Left lung (tissue), 10 donors: ENCODE measurements around the gene ZFHX3. TPM values are rescaled to one million over a fixed set of nuclear protein-coding genes. Genes with fewer than 3 reads are reported as not detected.

Source experiments
- ATAC-seq: fragments of 200-7000 bp; cut with Tn5 transposase; one replicate; pipeline ENCODE4 v1.9.1; 2020; ENCODE audit warnings: moderate library complexity
- DNase-seq, 4 donors: peaks; one replicate each; pipeline ENCODE4 v3.0.0-alpha.2; 2013 to 2020
- H3K27ac ChIP-seq, 2 donors: fragments of 200-600 bp; sonication (generic) in 1 of 2; one replicate each; pipeline versions ENCODE4 v1.5.0 to v1.8.0; 2020 to 2021
- H3K27me3 ChIP-seq, 2 donors: fragments of 200-600 bp; sonication (generic) in 1 of 2; one replicate each; pipeline versions ENCODE4 v1.5.0 to v1.8.0; 2020 to 2021
- H3K36me3 ChIP-seq, 2 donors: fragments of 200-600 bp; sonication (generic) in 1 of 2; one replicate each; pipeline versions ENCODE4 v1.5.0 to v1.8.0; 2020 to 2021
- H3K4me1 ChIP-seq, 2 donors: fragments of 200-600 bp; one replicate each; pipeline ENCODE4 v1.8.0; 2021
- H3K4me3 ChIP-seq, 2 donors: fragments of 200-600 bp; sonication (generic) in 1 of 2; one replicate each; pipeline versions ENCODE4 v1.5.0 to v1.8.0; 2020 to 2021; ENCODE audit warnings: mild to moderate bottlenecking in 1 of 2
- H3K9me3 ChIP-seq, 2 donors: fragments of 200-600 bp; sonication (generic) in 1 of 2; one replicate each; pipeline versions ENCODE4 v1.5.0 to v1.8.0; 2020 to 2021
- CTCF ChIP-seq, 2 donors: fragments of 200-600 bp; sonication (generic) in 1 of 2; IDR thresholded peaks; one replicate each; pipeline versions ENCODE4 v1.5.0 to v1.8.0; 2021; ENCODE audit warnings: antibody characterized with exemption in 2 of 2
- intact Hi-C, 2 donors: fragments of 100-400 bp; cut with DNase I; formaldehyde crosslinking; loops; one replicate each; pipeline versions ENCODE4 v1.11.2 to v1.14.2; 2022
- polyA plus RNA-seq, 6 donors: library from polyadenylated mRNA; unstranded; fragments of 120-200 nt; gene quantifications; one replicate each; pipeline ENCODE4 v1.2.1, GENCODE V29; 2013; ENCODE audit not compliant: insufficient read length in 6 of 6
- total RNA-seq, 2 donors: library from RNA; stranded (reverse); fragmentation: NEBNext Ultra II Directional; extraction: Animal tissue kit (Norgen Biotek cat#: 25700); gene quantifications; one replicate each; pipeline ENCODE4 v1.2.1, GENCODE V29; 2021
- donor health status: DM: no; HTN: yes; CAD: no.
- donor health status: DM: no; HTN: no; CAD: no.

Gene ZFHX3
- total and polyA plus RNA-seq, 8 donors = 21.4 to 34.7 (median 32.2) TPM

GRCh38 chr16:72791786-72792185 is 256.1 kb downstream of the ZFHX3 start:
- no peaks in the 10 kb centered on the region for H3K27me3 ChIP-seq
- no peak for ATAC-seq
- H3K9me3 ChIP-seq = no peaks in the 10 kb centered on the region
- intact Hi-C loops = no loop called here
- TF ChIP-seq CTCF (IDR thresholded peaks at IDR 0.05) = no peak
- no peak overlapping the region for H3K27ac ChIP-seq
- H3K36me3 ChIP-seq = peaks cover 0 to 44% of the 10 kb centered on the region in 2 donors
- no peak for DNase-seq
- peaks cover 0 to 17% of the 10 kb centered on the region in 2 donors for H3K4me1 ChIP-seq
- no peak overlapping the region for H3K4me3 ChIP-seq

- ATAC-seq = no peak
Observed at GRCh38 chr16:72789921-72790320, 258.0 kb downstream of the ZFHX3 start.

DNA sequence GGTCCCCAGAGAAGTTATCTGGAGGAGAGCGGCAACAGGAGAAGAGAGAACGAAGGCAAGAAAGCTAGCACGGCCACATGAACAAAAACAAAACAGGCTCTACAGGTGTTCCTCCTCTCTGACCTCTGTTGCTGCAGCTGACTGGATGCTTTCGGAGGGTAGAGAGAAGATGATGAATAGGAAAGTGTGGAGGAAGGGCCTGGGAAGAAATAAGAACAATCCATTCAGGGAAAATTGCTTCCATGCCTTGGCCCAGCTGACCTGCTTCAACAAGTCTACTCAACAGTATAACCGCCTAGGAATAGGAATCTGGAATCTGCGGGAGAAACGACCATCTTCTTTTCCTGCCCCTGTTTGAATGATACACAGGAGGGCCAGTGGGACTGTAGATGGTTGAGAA is 258.5 kb downstream of the ZFHX3 start:
- Histone ChIP-seq H3K4me1 (peaks cover 0 to 27% of the 10 kb centered on the region in 2 donors), H3K36me3 (peaks cover 0 to 22% of the 10 kb centered on the region in 2 donors), H3K27ac (no peak overlapping the region), H3K4me3 (no peak overlapping the region), H3K9me3 (no peaks in the 10 kb centered on the region), H3K27me3 (no peaks in the 10 kb centered on the region)
- intact Hi-C loops = no loop called here
- no peak for TF ChIP-seq CTCF (IDR thresholded peaks at IDR 0.05)
- no peak for ATAC-seq
- no peak for DNase-seq

More at GRCh38 chr16:72789921-72790320, 258.0 kb downstream of the ZFHX3 start:
- H3K27ac ChIP-seq = no peak overlapping the region
- H3K9me3 ChIP-seq = no peaks in the 10 kb centered on the region
- no peaks in the 10 kb centered on the region for H3K27me3 ChIP-seq
- H3K36me3 ChIP-seq = peaks cover 0 to 27% of the 10 kb centered on the region in 2 donors
- DNase-seq = no peak
- H3K4me1 ChIP-seq = peaks cover 0 to 27% of the 10 kb centered on the region in 2 donors
- TF ChIP-seq CTCF (IDR thresholded peaks at IDR 0.05) = no peak
- H3K4me3 ChIP-seq = no peak overlapping the region
- intact Hi-C loops = no loop called here

DNA sequence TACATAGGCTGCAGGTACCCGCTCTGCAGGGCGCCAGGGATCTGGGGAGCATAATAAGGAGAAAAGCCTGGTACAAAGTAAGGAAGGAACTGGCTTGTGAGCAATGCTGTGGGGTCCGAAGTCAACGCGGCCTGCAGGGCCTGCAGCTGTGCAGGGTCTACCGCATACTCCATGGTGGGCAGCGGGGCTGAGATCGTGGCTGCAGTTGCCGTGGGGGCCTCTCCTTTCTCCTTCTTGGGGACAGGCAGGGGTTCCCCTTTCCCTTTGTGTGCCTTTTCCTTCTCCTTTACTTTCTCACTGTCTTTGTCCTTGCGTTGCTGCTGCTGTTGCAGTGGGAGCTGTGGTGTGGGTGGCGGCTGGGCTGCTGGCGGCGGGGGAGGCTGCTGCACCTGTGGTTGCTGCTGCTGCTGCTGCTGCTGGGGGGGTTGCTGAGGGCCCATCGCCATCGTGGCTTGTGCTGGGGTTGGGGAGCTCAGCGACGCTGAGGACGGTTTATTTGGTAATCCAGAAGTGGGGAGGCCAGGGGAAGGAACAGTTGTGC is 259.6 kb downstream of the ZFHX3 start:
- no peak for ATAC-seq
- DNase-seq = peak in 1 of 4 donors; percentile 74
- peaks cover 0 to 11% of the 10 kb centered on the region in 2 donors for H3K36me3 ChIP-seq
- TF ChIP-seq CTCF (IDR thresholded peaks at IDR 0.05) = no peak
- no peaks in the 10 kb centered on the region for H3K9me3 ChIP-seq
- no peaks in the 10 kb centered on the region for H3K27me3 ChIP-seq
- peaks cover 0 to 27% of the 10 kb centered on the region in 2 donors for H3K4me1 ChIP-seq
- intact Hi-C loops = no loop called here
- H3K4me3 ChIP-seq = peak overlapping the region in 1 of 2 donors; percentile 35
- no peak overlapping the region for H3K27ac ChIP-seq

GRCh38 chr16:72787514-72788268 is 260.2 kb downstream of the ZFHX3 start:
- ATAC-seq = peak; percentile 94
- intact Hi-C loops = no loop called here
- Histone ChIP-seq H3K4me3 (peak overlapping the region; percentile 21 to 35), H3K27ac (peak overlapping the region; percentile 13 to 66), H3K27me3 (no peaks in the 10 kb centered on the region), H3K36me3 (peaks cover 0 to 5% of the 10 kb centered on the region in 2 donors), H3K9me3 (no peaks in the 10 kb centered on the region), H3K4me1 (peaks cover 0 to 27% of the 10 kb centered on the region in 2 donors)
- peak; percentile 36 to 92 (median 79) for DNase-seq
- TF ChIP-seq CTCF (IDR thresholded peaks at IDR 0.05) = no peak
